Vagina (tissue), 2 donors: ENCODE data around the gene CUL4A.

Source experiments
- CTCF ChIP-seq, 3 experiments: fragments of 450-650 bp in 2 of 3; fragments of 200-600 bp in 1 of 3; sonication (generic) in 1 of 3; IDR thresholded peaks; one replicate each; pipeline ENCODE4 v1.5.1; 2017 to 2019; ENCODE audit warnings: antibody characterized with exemption in 3 of 3, mild to moderate bottlenecking in 2 of 3, moderate library complexity in 2 of 3
- POLR2A ChIP-seq, 2 donors: fragments of 450-650 bp; IDR thresholded peaks; one replicate each; pipeline ENCODE4 v1.6.1; 2017; ENCODE audit warnings: antibody characterized with exemption in 2 of 2, mild to moderate bottlenecking in 2 of 2, moderate library complexity in 2 of 2
- POLR2AphosphoS5 ChIP-seq, 2 donors: sonication (generic); formaldehyde crosslinking; IDR thresholded peaks; one replicate each; pipeline ENCODE4 v1.9.0; 2017; ENCODE audit warnings: antibody characterized with exemption in 2 of 2, mild to moderate bottlenecking in 2 of 2, low read depth in 1 of 2; ENCODE audit not compliant: insufficient read depth in 1 of 2

GRCh38 chr13:113252516-113253095 is 43.2 kb downstream of the CUL4A start:
- no peak for TF ChIP-seq CTCF (IDR thresholded peaks at IDR 0.05)
- no peak for TF ChIP-seq POLR2A (IDR thresholded peaks at IDR 0.05)
- TF ChIP-seq POLR2AphosphoS5 (IDR thresholded peaks at IDR 0.05; ENCODE audit: insufficient read depth in 1 of 2, low read depth in 1 of 2): no peak
